H1 (cell line): ENCODE results near the gene OLIG2. TPM values are rescaled to one million over a fixed set of nuclear protein-coding genes. Genes with fewer than 3 reads are reported as not detected.

Experiments used
- ATF2 ChIP-seq: IDR thresholded peaks from 2 replicates; pipeline ENCODE4 v1.6.1; 2012; ENCODE audit warnings: low read length, inconsistent platforms
- BCL11A ChIP-seq, 2 experiments: IDR thresholded peaks; one replicate each; pipeline ENCODE4 v1.6.1; 2011; ENCODE audit warnings: low read depth in 2 of 2, low read length in 2 of 2, mild to moderate bottlenecking in 2 of 2
- polyA plus RNA-seq, 7 experiments: library from polyadenylated mRNA; depleted of rRNA in 3 of 7; stranded (reverse) in 5 of 7; unstranded in 2 of 7; fragments of >200 nt in 5 of 7; fragments of 200-250 nt in 2 of 7; gene quantifications; 1 replicate in 5 of 7; 2 replicates in 1 of 7; 4 replicates in 1 of 7; pipeline versions ENCODE4 v1.2.1 to v1.2.3, GENCODE V29; 2011 to 2013; ENCODE audit warnings: missing spikeins in 2 of 7, mixed read lengths in 2 of 7
- total RNA-seq: library from RNA; stranded (reverse); fragmentation: NEBNext Ultra II Directional; extraction: Animal tissue kit (Norgen Biotek cat#: 25700); gene quantifications from 2 replicates; pipeline ENCODE4 v1.2.1, GENCODE V29; 2021

OLIG2 gene
- total and polyA plus RNA-seq, 2 of the 8 experiments (the other 6 are each of a cell fraction or from before 2014, with no cell fraction given) = 0.79 TPM; not detected in 1

GRCh38 chr21:33013626-33014025, 12.1 kb upstream of the OLIG2 start (continued):
- TF ChIP-seq BCL11A (IDR thresholded peaks at IDR 0.05; ENCODE audit: low read depth in 2 of 2, low read length in 2 of 2) (no peak), ATF2 (no peak)
